ENCODE data around the gene DAPK2.

Gene DAPK2

GRCh38 chr15:64046421-64047153 is at the start of gene DAPK2:
Gene DAPK2 (minus strand): TSS chr15:64046485. CDS start chr15:64040261, 6,224 bp downstream.
- DNase-seq (ENCODE audit: low read depth), result peak; percentile 58
- peak within 1 kb of the TSS; percentile 59 for H3K4me3 ChIP-seq (ENCODE audit: low read depth, low read length)
- peak; percentile 58 for TF ChIP-seq CTCF (conservative IDR thresholded peaks at IDR 0.05; ENCODE audit: low read depth, low read length)

- TF ChIP-seq CTCF (conservative IDR thresholded peaks at IDR 0.05; ENCODE audit: low read depth, low read length), result no peak
- H3K4me3 ChIP-seq (ENCODE audit: low read depth, low read length), result peak overlapping the region; percentile 24
- DNase-seq (ENCODE audit: low read depth), result no peak
Observed at GRCh38 chr15:64095431-64095794, 49.1 kb upstream of the DAPK2 start.

- peak within 1 kb of the TSS; percentile 87 for H3K4me3 ChIP-seq (ENCODE audit: low read depth, low read length)
- DNase-seq (ENCODE audit: low read depth), result peak; percentile 99
- no peak for TF ChIP-seq CTCF (conservative IDR thresholded peaks at IDR 0.05; ENCODE audit: low read depth, low read length)
Observed at GRCh38 chr15:64093627-64094417, 47.5 kb upstream of the DAPK2 start, which contains the start of gene CIAO2A. Gene CIAO2A (minus strand): TSS chr15:64093838. CDS start chr15:64093768, 70 bp downstream.

GRCh38 chr15:64092864-64093626 is 46.8 kb upstream of the DAPK2 start:
- peak; percentile 75 for DNase-seq (ENCODE audit: low read depth)
- TF ChIP-seq CTCF (conservative IDR thresholded peaks at IDR 0.05; ENCODE audit: low read depth, low read length), result no peak
- peak overlapping the region; percentile 87 for H3K4me3 ChIP-seq (ENCODE audit: low read depth, low read length)

GRCh38 chr15:64092075-64092820 is 46.0 kb upstream of the DAPK2 start:
- peak overlapping the region; percentile 87 for H3K4me3 ChIP-seq (ENCODE audit: low read depth, low read length)
- TF ChIP-seq CTCF (conservative IDR thresholded peaks at IDR 0.05; ENCODE audit: low read depth, low read length), result no peak
- no peak for DNase-seq (ENCODE audit: low read depth)

GRCh38 chr15:64090527-64090926 is 44.2 kb upstream of the DAPK2 start:
- DNase-seq (ENCODE audit: low read depth), result no peak
- no peak for TF ChIP-seq CTCF (conservative IDR thresholded peaks at IDR 0.05; ENCODE audit: low read depth, low read length)
- H3K4me3 ChIP-seq (ENCODE audit: low read depth, low read length), result no peak overlapping the region
